HG03342 (cell line): ENCODE results near the gene ATG2B.
"Not testable (repeated sequence)": the region's sequence is repeated elsewhere in the genome, so short reads cannot be mapped to it uniquely, and the experiment has no call there.

Experiments used
- ATAC-seq: cut with Tn5 transposase; IDR thresholded peaks from one replicate; pipeline ENCODE4 v1.9.1; 2021; ENCODE audit warnings: mild to moderate bottlenecking, moderate library complexity; ENCODE audit not compliant: unreplicated experiment

ATG2B gene

GRCh38 chr14:96254687-96255086 lies 108.5 kb downstream of the ATG2B start:
- ATAC-seq = no peak

DNA sequence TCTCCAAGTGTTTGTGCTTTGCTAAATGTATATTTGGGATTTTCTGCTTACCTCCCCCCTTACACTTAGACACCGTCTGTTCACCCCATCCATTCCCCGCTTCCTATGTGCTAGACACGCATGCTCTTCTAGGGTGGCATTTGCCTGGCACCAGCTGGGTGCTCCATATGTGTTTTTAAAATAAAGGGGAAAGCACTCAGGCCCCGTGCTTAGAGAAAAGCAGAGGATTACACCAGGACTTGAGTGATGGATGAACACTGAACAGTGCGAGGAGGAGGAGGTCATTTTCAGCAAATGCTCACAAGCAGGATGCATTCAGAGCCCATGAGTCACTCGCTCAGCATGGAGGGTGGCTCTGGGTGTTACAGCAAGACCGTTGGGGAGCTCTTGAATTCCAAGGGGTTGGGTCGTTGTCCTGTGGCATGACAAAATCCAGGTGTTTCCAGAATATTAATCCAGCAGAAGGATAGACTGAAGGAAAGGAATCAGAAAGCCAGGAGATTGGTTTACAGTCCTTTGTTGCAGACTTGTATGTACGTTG lies 110.1 kb downstream of the ATG2B start:
- ATAC-seq = no peak

- no peak for ATAC-seq
Measured at GRCh38 chr14:96252323-96252998, 110.7 kb downstream of the ATG2B start.

- ATAC-seq = no peak
Measured at GRCh38 chr14:96251656-96252155, 111.4 kb downstream of the ATG2B start.

GRCh38 chr14:96250485-96250884 lies 112.7 kb downstream of the ATG2B start:
- no peak for ATAC-seq

DNA sequence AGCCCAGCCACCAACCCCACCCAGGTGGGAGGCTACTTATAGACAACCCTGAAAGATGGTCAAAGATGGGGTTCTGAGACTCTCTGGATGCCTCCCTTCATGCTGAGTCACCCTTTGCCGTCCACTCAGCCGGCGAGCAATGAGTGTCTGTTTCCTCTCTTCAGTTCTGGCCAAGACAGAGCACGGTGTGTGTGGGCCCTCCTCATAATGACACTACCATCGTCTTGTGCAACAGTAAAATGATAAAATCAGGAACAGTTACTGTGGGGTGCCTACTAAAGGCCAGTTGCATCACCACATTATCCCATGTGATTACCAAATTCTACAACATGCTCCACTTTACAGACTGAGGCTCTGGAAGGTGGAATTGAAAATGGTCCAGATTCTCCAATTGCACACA lies 114.1 kb downstream of the ATG2B start:
- no peak for ATAC-seq

DNA sequence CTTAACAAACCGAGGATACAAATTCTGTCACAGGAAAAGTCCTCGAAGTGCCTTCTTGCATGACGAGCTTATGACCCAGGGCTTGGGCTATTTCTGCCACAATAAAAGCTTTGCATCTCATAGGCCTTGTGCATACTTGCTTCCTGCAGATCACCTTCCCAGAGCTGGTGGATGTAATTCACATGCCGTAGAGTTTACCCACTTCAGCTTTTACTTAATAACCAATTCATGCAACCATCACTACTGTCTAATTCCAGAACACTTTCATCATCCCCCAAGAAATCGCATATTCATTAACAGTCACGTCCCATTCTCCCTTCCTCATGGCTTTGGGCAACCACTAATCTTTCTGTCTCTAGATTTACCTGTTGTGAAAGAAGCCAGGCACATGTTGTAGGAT lies 116.1 kb downstream of the ATG2B start:
- ATAC-seq = no peak

- ATAC-seq = no peak
Measured at GRCh38 chr14:96246539-96246847, 116.6 kb downstream of the ATG2B start.

DNA sequence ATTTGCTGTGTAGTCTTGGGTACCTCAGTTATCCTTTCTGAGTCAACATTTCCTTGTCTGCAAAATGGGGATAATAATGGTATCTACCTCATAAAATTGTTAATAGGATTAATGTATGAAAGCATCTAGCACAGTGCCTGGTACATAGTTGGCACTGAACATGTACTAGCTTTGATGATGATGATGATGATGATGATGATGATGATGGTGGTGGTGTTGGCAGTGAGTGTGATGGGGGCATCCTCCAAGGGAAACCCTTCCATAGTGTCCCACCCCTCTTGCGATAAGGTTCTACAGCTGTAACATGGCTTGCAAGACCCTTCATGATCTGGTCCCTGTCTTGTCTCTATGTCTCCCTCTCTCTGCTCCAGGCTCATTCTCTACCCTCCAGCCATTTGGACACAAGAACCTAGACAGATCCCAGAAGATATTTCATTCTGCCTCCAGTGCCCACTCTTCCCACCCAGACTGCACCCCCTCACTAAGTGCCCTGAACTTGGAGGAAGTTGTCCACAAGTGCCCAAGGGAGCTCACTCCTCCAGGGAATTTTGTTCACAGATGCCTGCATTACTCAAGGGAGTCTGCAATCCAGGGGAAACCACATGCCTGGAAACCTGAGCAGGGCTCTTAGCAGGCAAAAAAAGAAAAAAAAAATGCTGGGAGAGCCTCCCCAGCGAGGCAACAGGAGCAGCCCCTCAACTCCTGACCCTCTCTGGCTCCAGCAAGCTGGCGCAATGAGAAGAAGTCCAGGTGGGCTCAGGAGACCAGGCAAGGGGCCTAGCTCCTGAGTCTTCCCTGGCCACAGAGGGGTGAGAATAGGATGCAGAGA lies 117.2 kb downstream of the ATG2B start:
- ATAC-seq = no peak

- not testable (repeated sequence) for ATAC-seq
Measured at GRCh38 chr14:96245074-96245473, 118.1 kb downstream of the ATG2B start.

DNA sequence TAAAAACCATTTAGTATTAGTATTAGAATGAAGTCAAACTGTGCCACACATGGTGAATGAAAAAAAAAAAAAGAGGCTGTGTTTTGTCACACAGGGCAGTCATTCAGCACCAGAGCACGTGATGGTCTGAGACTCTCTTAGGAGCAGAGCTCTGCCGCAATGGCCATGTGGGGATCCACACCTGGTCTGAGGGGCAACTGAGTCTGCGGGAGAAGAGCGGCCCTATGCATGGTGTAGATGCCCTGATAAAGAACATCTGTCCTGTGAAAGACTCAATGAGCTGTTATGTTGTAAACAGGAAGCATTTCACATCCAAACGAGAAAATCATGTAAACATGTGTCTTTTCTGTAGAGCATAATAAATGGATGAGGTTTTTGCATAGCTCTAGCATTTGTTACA lies 119.4 kb downstream of the ATG2B start:
- ATAC-seq = no peak

- ATAC-seq = no peak
Measured at GRCh38 chr14:96242126-96242525, 121.0 kb downstream of the ATG2B start.

- no peak for ATAC-seq
Measured at GRCh38 chr14:96240641-96241040, 122.5 kb downstream of the ATG2B start.

- ATAC-seq = no peak
Measured at GRCh38 chr14:96239711-96240141, 123.4 kb downstream of the ATG2B start.

DNA sequence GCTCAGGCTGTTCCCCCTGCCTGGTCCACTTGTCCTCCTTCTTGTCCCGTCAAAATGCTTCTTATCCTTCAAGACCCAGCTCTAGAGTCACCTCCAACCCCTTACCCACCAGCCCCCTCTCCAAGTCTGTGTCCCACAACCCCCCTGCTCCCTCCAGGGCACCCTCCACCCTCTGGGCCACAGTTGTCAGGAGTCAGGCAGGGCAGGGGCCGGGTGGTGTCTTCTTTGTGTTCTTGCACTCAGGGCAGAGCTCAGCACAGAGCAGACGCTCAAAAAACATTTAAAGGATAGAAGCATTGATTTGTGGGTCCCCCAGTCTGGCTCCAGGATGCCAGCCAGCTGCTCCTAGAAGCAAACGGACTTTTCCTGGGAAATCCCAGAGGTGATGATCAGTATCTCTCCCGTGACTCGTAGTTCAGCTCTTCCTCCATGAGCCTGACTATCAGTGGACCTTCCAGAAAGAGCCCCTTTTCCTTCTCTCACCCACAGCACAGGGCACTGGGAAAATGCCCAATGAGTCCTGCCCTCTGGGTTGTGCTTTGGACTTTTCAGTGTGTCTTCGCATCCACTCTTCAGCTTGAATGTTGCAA lies 124.4 kb downstream of the ATG2B start:
- ATAC-seq = no peak

DNA sequence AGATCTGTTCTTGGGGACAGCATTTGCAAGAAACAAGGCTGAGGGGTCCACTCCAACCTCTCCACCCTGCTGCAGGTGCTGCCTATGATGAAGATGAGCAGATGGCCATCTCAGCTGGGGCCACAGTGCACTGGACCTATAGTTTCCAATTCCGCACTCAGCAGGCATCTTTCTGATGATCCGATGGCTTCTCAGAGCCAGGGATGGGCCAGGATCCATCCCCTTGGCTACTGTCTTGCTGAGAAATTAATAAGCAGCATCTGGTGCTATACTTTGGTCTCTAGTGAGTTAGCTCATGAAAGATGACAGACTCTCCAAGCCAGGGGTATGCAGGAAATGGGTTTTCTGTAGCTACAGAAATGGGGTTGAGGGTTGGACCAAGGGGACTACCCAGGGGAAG lies 125.5 kb downstream of the ATG2B start:
- ATAC-seq = no peak

DNA sequence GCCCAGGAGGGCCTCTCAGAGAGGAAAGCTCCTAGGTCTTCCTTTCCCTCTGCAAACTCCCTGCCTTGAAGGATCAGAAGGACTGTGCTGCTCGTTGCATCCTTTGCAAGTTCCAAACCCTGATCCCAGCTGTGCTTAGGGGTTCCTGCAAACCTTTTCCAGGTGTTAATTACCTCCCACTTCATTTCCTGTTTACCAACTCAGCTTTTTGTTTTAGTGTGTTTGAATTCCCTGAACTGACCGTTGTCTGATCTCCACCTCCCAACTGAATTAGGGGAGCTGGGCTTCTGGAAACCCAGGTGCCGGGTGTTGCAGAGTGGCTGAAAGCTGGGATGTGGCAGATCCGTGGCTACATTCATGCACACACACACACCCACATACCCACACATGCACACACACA lies 127.7 kb downstream of the ATG2B start:
- no peak for ATAC-seq

- no peak for ATAC-seq
Measured at GRCh38 chr14:96233661-96234060, 129.5 kb downstream of the ATG2B start.

GRCh38 chr14:96232506-96232905 lies 130.6 kb downstream of the ATG2B start:
- ATAC-seq = no peak

DNA sequence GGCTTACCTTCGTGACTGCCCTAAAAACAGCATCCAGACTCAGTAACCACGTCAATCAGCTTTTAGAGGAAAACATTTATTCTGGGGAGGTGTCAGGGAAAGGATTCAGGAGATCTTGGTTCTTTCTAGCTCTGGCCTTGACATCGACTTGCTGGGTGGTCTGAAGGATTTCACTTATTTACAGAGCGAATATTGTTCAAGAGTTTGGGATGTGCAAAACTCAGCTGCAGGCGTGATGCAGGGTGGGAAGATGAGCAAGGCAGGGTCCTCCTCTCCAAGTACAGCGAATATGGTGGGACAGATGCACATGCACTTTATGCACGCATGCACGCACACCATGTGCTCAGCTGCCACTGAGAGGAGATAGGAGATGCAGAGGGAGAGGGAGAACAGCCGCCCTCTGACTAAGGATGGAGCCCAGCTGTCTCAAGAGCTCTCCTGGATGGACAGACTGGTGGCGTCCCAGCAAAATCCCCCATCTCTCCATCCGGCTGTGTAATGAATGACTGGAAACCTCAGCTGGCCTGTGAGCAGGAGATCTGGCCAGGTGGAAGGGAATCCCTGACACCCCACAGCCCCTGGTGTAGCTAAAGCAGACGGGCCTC lies 131.5 kb downstream of the ATG2B start:
- ATAC-seq = no peak

DNA sequence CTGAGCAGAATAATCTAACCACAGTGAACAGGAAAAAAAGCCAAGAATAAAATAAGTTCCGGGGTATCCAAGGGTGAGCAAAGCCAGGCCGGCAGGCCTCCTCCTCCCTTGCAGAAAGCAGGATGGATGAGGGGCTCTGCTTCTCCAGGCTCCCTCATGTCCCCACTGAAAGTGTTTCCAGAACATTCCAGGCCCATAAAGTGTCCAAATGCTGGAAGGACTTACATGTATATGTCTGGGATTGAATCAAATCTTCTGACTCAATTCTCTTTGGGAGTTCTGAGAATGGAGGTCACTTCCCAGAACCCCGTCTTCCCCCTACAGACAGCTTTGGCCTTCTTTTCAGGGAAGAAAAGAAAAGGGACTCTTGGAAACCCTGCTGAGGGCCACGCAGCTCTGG lies 132.1 kb downstream of the ATG2B start:
- no peak for ATAC-seq
